Neutrophil (primary cell): ENCODE measurements around the gene VMAC.

ENCODE experiments used
- H3K27ac ChIP-seq: fragments of 200-600 bp; sonication (generic); 2 replicates; pipeline ENCODE4 v1.5.1; 2016; ENCODE audit warnings: mild to moderate bottlenecking, moderate library complexity
- H3K27me3 ChIP-seq: fragments of 200-600 bp; sonication (generic); 2 replicates; pipeline ENCODE4 v1.6.0; 2016; ENCODE audit warnings: mild to moderate bottlenecking
- H3K36me3 ChIP-seq: fragments of 200-600 bp; sonication (generic); 2 replicates; pipeline ENCODE4 v1.5.1; 2017
- H3K4me1 ChIP-seq, 2 experiments: fragments of 200-600 bp in 1 of 2; sonication (generic) in 1 of 2; 1 replicate in 1 of 2; 2 replicates in 1 of 2; pipeline versions ENCODE4 v1.5.1 to v1.6.1; 2013 to 2016; ENCODE audit warnings: low read depth in 1 of 2, low read length in 1 of 2, mild to moderate bottlenecking in 1 of 2, moderate library complexity in 1 of 2; ENCODE audit not compliant: control insufficient read depth in 1 of 2, insufficient read depth in 1 of 2
- H3K4me3 ChIP-seq, 2 experiments: fragments of 200-600 bp in 1 of 2; sonication (generic) in 1 of 2; 1 replicate in 1 of 2; 2 replicates in 1 of 2; pipeline ENCODE4 v1.5.1; 2013 to 2016; ENCODE audit warnings: low read depth in 1 of 2, low read length in 1 of 2, mild to moderate bottlenecking in 1 of 2, moderate library complexity in 1 of 2
- H3K9me3 ChIP-seq: fragments of 200-600 bp; sonication (generic); 2 replicates; pipeline ENCODE4 v1.5.1; 2016
- TF ChIP-seq, protein P1 (sequence below): fragments of 200-600 bp; sonication (generic); IDR thresholded peaks from 2 replicates; pipeline ENCODE4 v1.5.1; 2016; ENCODE audit warnings: antibody characterized with exemption

VMAC gene

GRCh38 chr19:5952193-5953029 is 47.7 kb downstream of the VMAC start:
- Histone ChIP-seq H3K4me1 (peaks cover 32 to 41% of the 10 kb centered on the region in 2 experiments), H3K9me3 (no peaks in the 10 kb centered on the region), H3K4me3 (no peak overlapping the region), H3K27ac (peak overlapping the region; percentile 55), H3K27me3 (no peaks in the 10 kb centered on the region), H3K36me3 (peaks cover 20% of the 10 kb centered on the region)
- TF ChIP-seq, protein P1, sequence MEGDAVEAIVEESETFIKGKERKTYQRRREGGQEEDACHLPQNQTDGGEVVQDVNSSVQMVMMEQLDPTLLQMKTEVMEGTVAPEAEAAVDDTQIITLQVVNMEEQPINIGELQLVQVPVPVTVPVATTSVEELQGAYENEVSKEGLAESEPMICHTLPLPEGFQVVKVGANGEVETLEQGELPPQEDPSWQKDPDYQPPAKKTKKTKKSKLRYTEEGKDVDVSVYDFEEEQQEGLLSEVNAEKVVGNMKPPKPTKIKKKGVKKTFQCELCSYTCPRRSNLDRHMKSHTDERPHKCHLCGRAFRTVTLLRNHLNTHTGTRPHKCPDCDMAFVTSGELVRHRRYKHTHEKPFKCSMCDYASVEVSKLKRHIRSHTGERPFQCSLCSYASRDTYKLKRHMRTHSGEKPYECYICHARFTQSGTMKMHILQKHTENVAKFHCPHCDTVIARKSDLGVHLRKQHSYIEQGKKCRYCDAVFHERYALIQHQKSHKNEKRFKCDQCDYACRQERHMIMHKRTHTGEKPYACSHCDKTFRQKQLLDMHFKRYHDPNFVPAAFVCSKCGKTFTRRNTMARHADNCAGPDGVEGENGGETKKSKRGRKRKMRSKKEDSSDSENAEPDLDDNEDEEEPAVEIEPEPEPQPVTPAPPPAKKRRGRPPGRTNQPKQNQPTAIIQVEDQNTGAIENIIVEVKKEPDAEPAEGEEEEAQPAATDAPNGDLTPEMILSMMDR: no peak

DNA sequence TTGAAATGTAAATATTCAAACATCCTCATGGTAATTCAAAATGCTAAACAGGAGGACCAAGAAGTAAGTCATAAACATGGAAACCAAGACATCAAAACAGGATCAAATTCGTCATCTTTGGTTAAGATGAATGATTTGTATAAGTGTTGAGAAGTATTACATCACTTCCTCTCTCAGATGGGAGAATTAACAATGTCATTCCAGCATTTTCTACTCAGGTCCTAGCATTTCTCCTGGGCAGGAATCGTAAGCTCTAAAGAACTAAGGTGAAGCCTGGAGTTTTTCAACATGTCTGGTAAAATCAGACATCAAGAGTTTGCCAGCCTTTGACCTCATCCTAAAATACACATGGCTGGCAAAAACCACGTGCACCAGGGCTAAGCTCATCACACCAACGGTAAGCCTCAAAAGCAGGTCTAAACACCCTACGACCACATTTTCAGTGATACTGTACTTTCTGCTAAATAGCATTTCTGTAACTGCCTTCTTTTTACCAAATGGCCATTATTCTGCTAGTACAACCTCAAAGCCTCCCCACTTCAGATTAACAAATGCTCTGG is 48.4 kb downstream of the VMAC start:
- peaks cover 20% of the 10 kb centered on the region for H3K36me3 ChIP-seq
- no peaks in the 10 kb centered on the region for H3K9me3 ChIP-seq
- peak overlapping the region; percentile 55 for H3K27ac ChIP-seq
- no peak overlapping the region for H3K4me3 ChIP-seq
- peaks cover 25 to 34% of the 10 kb centered on the region in 2 experiments for H3K4me1 ChIP-seq
- TF ChIP-seq, protein P1: no peak
- H3K27me3 ChIP-seq: no peaks in the 10 kb centered on the region

GRCh38 chr19:5953680-5954213 is 49.1 kb downstream of the VMAC start:
- no peak overlapping the region for H3K4me3 ChIP-seq
- H3K4me1 ChIP-seq: peaks cover 25 to 33% of the 10 kb centered on the region in 2 experiments
- no peaks in the 10 kb centered on the region for H3K27me3 ChIP-seq
- peaks cover 24% of the 10 kb centered on the region for H3K36me3 ChIP-seq
- no peaks in the 10 kb centered on the region for H3K9me3 ChIP-seq
- peak overlapping the region; percentile 55 for H3K27ac ChIP-seq
- TF ChIP-seq, protein P1: no peak

GRCh38 chr19:5954293-5954692 is 49.6 kb downstream of the VMAC start:
- Histone ChIP-seq H3K27ac (peak overlapping the region; percentile 55), H3K4me1 (peaks cover 25 to 33% of the 10 kb centered on the region in 2 experiments), H3K4me3 (no peak overlapping the region), H3K27me3 (no peaks in the 10 kb centered on the region), H3K36me3 (peaks cover 26% of the 10 kb centered on the region), H3K9me3 (no peaks in the 10 kb centered on the region)
- TF ChIP-seq, protein P1: no peak

GRCh38 chr19:5955636-5955935 is 50.9 kb downstream of the VMAC start:
- H3K4me3 ChIP-seq: no peak overlapping the region
- TF ChIP-seq, protein P1: no peak
- H3K36me3 ChIP-seq: peaks cover 15% of the 10 kb centered on the region
- H3K4me1 ChIP-seq: peaks cover 25 to 33% of the 10 kb centered on the region in 2 experiments
- H3K9me3 ChIP-seq: no peaks in the 10 kb centered on the region
- H3K27me3 ChIP-seq: no peaks in the 10 kb centered on the region
- no peak overlapping the region for H3K27ac ChIP-seq
